COR-L47 (cell line): ENCODE data around the gene MDN1.
"Not testable (repeated sequence)": the region's sequence is repeated elsewhere in the genome, so short reads cannot be mapped to it uniquely, and the experiment has no call there.

Experiments
- DNase-seq: peaks from one replicate; lab custom pipeline; 2025; lab: John Stamatoyannopoulos, UW

Gene MDN1

GRCh38 chr6:89768324-89768723 is 51.3 kb downstream of the MDN1 start:
- no peak for DNase-seq

- DNase-seq = no peak
These were observed 56.0 kb downstream of the MDN1 start for GRCh38 chr6:89763550-89763949.

GRCh38 chr6:89758830-89759229 is 60.8 kb downstream of the MDN1 start:
- DNase-seq = no peak

GRCh38 chr6:89750338-89750737 is 69.3 kb downstream of the MDN1 start:
- no peak for DNase-seq

GRCh38 chr6:89749918-89750317 is 69.7 kb downstream of the MDN1 start:
- DNase-seq = no peak

- no peak for DNase-seq
These were observed 73.9 kb downstream of the MDN1 start for GRCh38 chr6:89745716-89746115.

GRCh38 chr6:89745096-89745495 is 74.5 kb downstream of the MDN1 start:
- DNase-seq = no peak

- no peak for DNase-seq
These were observed 82.7 kb downstream of the MDN1 start for GRCh38 chr6:89736893-89737292.

- no peak for DNase-seq
These were observed 85.1 kb downstream of the MDN1 start for GRCh38 chr6:89734526-89734925.

GRCh38 chr6:89731924-89732567 is 87.5 kb downstream of the MDN1 start:
- no peak for DNase-seq

GRCh38 chr6:89731262-89731661 is 88.3 kb downstream of the MDN1 start:
- not testable (repeated sequence) for DNase-seq

- DNase-seq = no peak
These were observed 89.8 kb downstream of the MDN1 start for GRCh38 chr6:89729818-89730217.

GRCh38 chr6:89727501-89727900 is 92.1 kb downstream of the MDN1 start:
- DNase-seq = no peak

GRCh38 chr6:89724981-89725380 is 94.6 kb downstream of the MDN1 start:
- DNase-seq = no peak

GRCh38 chr6:89723046-89723445 is 96.5 kb downstream of the MDN1 start:
- no peak for DNase-seq

- DNase-seq = no peak
These were observed 103.1 kb downstream of the MDN1 start for GRCh38 chr6:89716532-89716931.

GRCh38 chr6:89711801-89712200 is 107.8 kb downstream of the MDN1 start:
- DNase-seq = no peak

GRCh38 chr6:89708316-89708715 is 111.3 kb downstream of the MDN1 start:
- DNase-seq = no peak

GRCh38 chr6:89707766-89708165 is 111.8 kb downstream of the MDN1 start:
- DNase-seq = no peak

GRCh38 chr6:89706121-89706520 is 113.5 kb downstream of the MDN1 start:
- no peak for DNase-seq

GRCh38 chr6:89703292-89703691 is 116.3 kb downstream of the MDN1 start:
- DNase-seq = no peak

- no peak for DNase-seq
These were observed 117.2 kb downstream of the MDN1 start for GRCh38 chr6:89702349-89702748.

GRCh38 chr6:89695667-89696066 is 123.9 kb downstream of the MDN1 start:
- no peak for DNase-seq

GRCh38 chr6:89694428-89694827 is 125.2 kb downstream of the MDN1 start:
- no peak for DNase-seq

GRCh38 chr6:89693207-89693606 is 126.4 kb downstream of the MDN1 start:
- DNase-seq = no peak
